Measurements from ENCODE around the gene TRRAP. TPM values are rescaled to one million over a fixed set of nuclear protein-coding genes. Genes with fewer than 3 reads are reported as not detected.

Gene TRRAP
- total and polyA plus RNA-seq, 2 experiments from 2014 or later = 9.0 to 39.4 TPM

GRCh38 chr7:98868450-98868849 is 9.9 kb upstream of the TRRAP start:
- no peak for DNase-seq (ENCODE audit: low read depth in 1 of 2, low spot score in 1 of 2)
- no peaks in the 10 kb centered on the region for H3K36me3 ChIP-seq
- no peak overlapping the region for H3K27ac ChIP-seq
- peaks cover 45% of the 10 kb centered on the region for H3K27me3 ChIP-seq
- TF ChIP-seq, protein P1, sequence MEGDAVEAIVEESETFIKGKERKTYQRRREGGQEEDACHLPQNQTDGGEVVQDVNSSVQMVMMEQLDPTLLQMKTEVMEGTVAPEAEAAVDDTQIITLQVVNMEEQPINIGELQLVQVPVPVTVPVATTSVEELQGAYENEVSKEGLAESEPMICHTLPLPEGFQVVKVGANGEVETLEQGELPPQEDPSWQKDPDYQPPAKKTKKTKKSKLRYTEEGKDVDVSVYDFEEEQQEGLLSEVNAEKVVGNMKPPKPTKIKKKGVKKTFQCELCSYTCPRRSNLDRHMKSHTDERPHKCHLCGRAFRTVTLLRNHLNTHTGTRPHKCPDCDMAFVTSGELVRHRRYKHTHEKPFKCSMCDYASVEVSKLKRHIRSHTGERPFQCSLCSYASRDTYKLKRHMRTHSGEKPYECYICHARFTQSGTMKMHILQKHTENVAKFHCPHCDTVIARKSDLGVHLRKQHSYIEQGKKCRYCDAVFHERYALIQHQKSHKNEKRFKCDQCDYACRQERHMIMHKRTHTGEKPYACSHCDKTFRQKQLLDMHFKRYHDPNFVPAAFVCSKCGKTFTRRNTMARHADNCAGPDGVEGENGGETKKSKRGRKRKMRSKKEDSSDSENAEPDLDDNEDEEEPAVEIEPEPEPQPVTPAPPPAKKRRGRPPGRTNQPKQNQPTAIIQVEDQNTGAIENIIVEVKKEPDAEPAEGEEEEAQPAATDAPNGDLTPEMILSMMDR (IDR thresholded peaks at IDR 0.05; ENCODE audit: low read depth, low read length) = no peak
- H3K4me1 ChIP-seq (ENCODE audit: low read depth) = peaks cover 3% of the 10 kb centered on the region
- no peak overlapping the region for H3K4me3 ChIP-seq
- no peaks in the 10 kb centered on the region for H3K9me3 ChIP-seq (ENCODE audit: low read depth)

DNA sequence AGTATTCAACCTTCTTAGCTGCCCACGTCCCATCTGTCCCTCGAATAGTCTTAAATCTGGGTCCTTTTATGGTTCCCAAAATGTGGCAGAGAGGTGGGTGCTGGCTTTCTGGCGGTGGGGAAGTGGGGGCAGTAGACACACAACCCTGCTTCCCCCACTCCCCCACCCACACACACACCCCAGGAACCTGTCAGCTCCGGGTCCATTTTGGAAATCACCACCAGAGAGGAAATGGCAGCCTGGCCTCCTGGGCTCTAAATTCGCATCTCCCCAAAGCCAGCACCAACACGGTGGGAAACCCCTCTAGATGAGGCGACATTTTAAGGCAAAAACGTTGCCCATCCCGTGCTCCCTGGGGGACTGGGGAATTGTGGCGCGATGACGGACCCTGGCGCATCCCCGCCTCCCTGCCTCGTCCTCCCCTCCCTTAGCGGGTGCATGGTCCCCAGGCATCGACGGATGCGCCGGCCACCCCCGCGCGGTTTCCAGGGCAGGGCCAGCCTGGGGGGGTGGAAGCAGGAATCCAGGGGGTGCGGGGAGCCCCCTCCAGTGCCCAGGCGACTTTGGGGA is 9.2 kb upstream of the TRRAP start:
- peak overlapping the region; percentile 58 for H3K4me3 ChIP-seq
- no peak for DNase-seq (ENCODE audit: low read depth in 1 of 2, low spot score in 1 of 2)
- TF ChIP-seq, protein P1 (IDR thresholded peaks at IDR 0.05; ENCODE audit: low read depth, low read length) = no peak
- H3K27me3 ChIP-seq = peaks cover 45% of the 10 kb centered on the region
- no peak overlapping the region for H3K27ac ChIP-seq
- H3K36me3 ChIP-seq = no peaks in the 10 kb centered on the region
- H3K9me3 ChIP-seq (ENCODE audit: low read depth) = no peaks in the 10 kb centered on the region
- H3K4me1 ChIP-seq (ENCODE audit: low read depth) = peaks cover 3% of the 10 kb centered on the region

GRCh38 chr7:98869597-98870120 is 8.7 kb upstream of the TRRAP start, which contains the start of gene TMEM130:
TSS of gene TMEM130 (minus strand) at chr7:98870014. CDS start at chr7:98869861, 153 bp downstream.
- H3K4me3 ChIP-seq = peak within 1 kb of the TSS; percentile 58
- no peaks in the 10 kb centered on the region for H3K36me3 ChIP-seq
- TF ChIP-seq, protein P1 (IDR thresholded peaks at IDR 0.05; ENCODE audit: low read depth, low read length) = no peak
- DNase-seq (ENCODE audit: low read depth in 1 of 2, low spot score in 1 of 2) = peak in 1 of 2 donors; percentile 33
- H3K27me3 ChIP-seq = peaks cover 45% of the 10 kb centered on the region
- peaks cover 3% of the 10 kb centered on the region for H3K4me1 ChIP-seq (ENCODE audit: low read depth)
- no peak within 1 kb of the TSS for H3K27ac ChIP-seq
- no peaks in the 10 kb centered on the region for H3K9me3 ChIP-seq (ENCODE audit: low read depth)

- H3K4me3 ChIP-seq = peak overlapping the region; percentile 58
- peak; percentile 39 to 47 for DNase-seq (ENCODE audit: low read depth in 1 of 2, low spot score in 1 of 2)
- H3K27ac ChIP-seq = no peak overlapping the region
- peaks cover 3% of the 10 kb centered on the region for H3K4me1 ChIP-seq (ENCODE audit: low read depth)
- no peaks in the 10 kb centered on the region for H3K9me3 ChIP-seq (ENCODE audit: low read depth)
- peaks cover 42% of the 10 kb centered on the region for H3K27me3 ChIP-seq
- H3K36me3 ChIP-seq = no peaks in the 10 kb centered on the region
- TF ChIP-seq, protein P1 (IDR thresholded peaks at IDR 0.05; ENCODE audit: low read depth, low read length) = no peak
Observed at GRCh38 chr7:98870121-98870651, 8.1 kb upstream of the TRRAP start.

- Histone ChIP-seq H3K27ac (no peak overlapping the region), H3K27me3 (peaks cover 42% of the 10 kb centered on the region), H3K4me1 (ENCODE audit: low read depth) (peaks cover 3% of the 10 kb centered on the region), H3K4me3 (no peak overlapping the region), H3K9me3 (ENCODE audit: low read depth) (no peaks in the 10 kb centered on the region), H3K36me3 (no peaks in the 10 kb centered on the region)
- DNase-seq (ENCODE audit: low read depth in 1 of 2, low spot score in 1 of 2) = no peak
- TF ChIP-seq, protein P1 (IDR thresholded peaks at IDR 0.05; ENCODE audit: low read depth, low read length) = no peak
Observed at GRCh38 chr7:98870807-98871491, 7.4 kb upstream of the TRRAP start.
